Adrenal gland (tissue), 12 donors: Measurements from ENCODE around the gene SMAD4. TPM values are rescaled to one million over a fixed set of nuclear protein-coding genes. Genes with fewer than 3 reads are reported as not detected.

Experiments
- DNase-seq, 7 donors: peaks; one replicate each; pipeline ENCODE4 v3.0.0-alpha.2; 2019 to 2020
- H3K27ac ChIP-seq, 5 donors: fragments of 200-600 bp; sonication (generic) in 4 of 5; 1 replicate in 3 of 5; 2 replicates in 2 of 5; pipeline versions ENCODE4 v1.5.1 to v1.8.0; 2016 to 2020; ENCODE audit warnings: mild to moderate bottlenecking in 1 of 5
- H3K27me3 ChIP-seq: fragments of 200-600 bp; 2 replicates; pipeline ENCODE4 v1.8.0; 2021
- H3K36me3 ChIP-seq, 2 donors: fragments of 200-600 bp; replicated peaks in 1 of 2; 1 replicate in 1 of 2; 2 replicates in 1 of 2; pipeline versions ENCODE4 v1.5.1 to v1.8.0; 2018 to 2022
- H3K4me1 ChIP-seq, 2 donors: fragments of 200-600 bp; replicated peaks in 1 of 2; 1 replicate in 1 of 2; 2 replicates in 1 of 2; pipeline versions ENCODE4 v1.5.1 to v1.8.0; 2018 to 2021
- H3K4me3 ChIP-seq, 4 donors: fragments of 200-600 bp; sonication (generic) in 3 of 4; one replicate each; pipeline ENCODE4 v1.5.1; 2016 to 2018
- H3K9me3 ChIP-seq, 3 donors: fragments of 200-600 bp; sonication (generic) in 1 of 3; replicated peaks in 1 of 3; 1 replicate in 2 of 3; 2 replicates in 1 of 3; pipeline versions ENCODE4 v1.5.1 to v1.8.0; 2016 to 2021
- POLR2A ChIP-seq, 2 donors: fragments of 450-650 bp; IDR thresholded peaks; one replicate each; pipeline ENCODE4 v1.6.1; 2017; ENCODE audit warnings: antibody characterized with exemption in 2 of 2, mild to moderate bottlenecking in 2 of 2, moderate library complexity in 1 of 2
- WGBS, 4 donors: extraction: QIAGEN DNeasy Blood & Tissue Kit in 2 of 4; methylation state at CpG; one replicate each; pipeline versions ENCODE4 v1.1.5 to v1.1.7; 2013 to 2017; 5-methylcytosine and 5-hydroxymethylcytosine counted together
- intact Hi-C, 2 donors: fragments of 100-400 bp; cut with DNase I; formaldehyde crosslinking; loops; one replicate each; pipeline versions ENCODE4 v1.14.1 to v1.15.0; 2022 to 2023
- polyA plus RNA-seq, 3 donors: library from polyadenylated mRNA; stranded (reverse); fragments of 200-250 nt in 2 of 3; fragments of 350-450 nt in 1 of 3; fragmentation: Illumina TruSeq in 1 of 3; extraction: RNeasy Lipid Tissue Mini Kit (QIAGEN cat#74804) in 1 of 3; gene quantifications; one replicate each; pipeline ENCODE4 v1.2.3, GENCODE V29; 2013 to 2014
- total RNA-seq, 9 donors: library from RNA; depleted of rRNA in 4 of 9; stranded (reverse); fragments of >200 nt in 4 of 9; fragments of 120-200 nt in 1 of 9; fragmentation: NEBNext Ultra II Directional in 1 of 9; extraction: Animal tissue kit (Norgen Biotek cat#: 25700) in 1 of 9; gene quantifications; one replicate each; pipeline versions ENCODE4 v1.1.0 to v1.2.4, GENCODE V29; 2013 to 2023
- TF ChIP-seq, protein P1 (sequence below), 6 experiments: fragments of 450-650 bp in 4 of 6; fragments of 200-600 bp in 2 of 6; sonication (generic) in 1 of 6; IDR thresholded peaks; 1 replicate in 5 of 6; 2 replicates in 1 of 6; pipeline versions ENCODE4 v1.5.1 to v1.8.0; 2016 to 2021; ENCODE audit warnings: antibody characterized with exemption in 6 of 6, mild to moderate bottlenecking in 2 of 6, moderate library complexity in 1 of 6
- donor health status: healthy with polysubstance abuse.
- donor health status: Bipolar disorder and iron deficiency.
- donor health status: DM: yes; HTN: yes; CAD: no.
- donor health status: DM: no; HTN: no; CAD: no.
- donor health status: DM: no; HTN: no; CAD: no.
- donor health status: DM: yes; HTN: yes; CAD: no.

Gene SMAD4
- total and polyA plus RNA-seq, 12 donors, result 9.0 to 151 (median 90.1) TPM

DNA sequence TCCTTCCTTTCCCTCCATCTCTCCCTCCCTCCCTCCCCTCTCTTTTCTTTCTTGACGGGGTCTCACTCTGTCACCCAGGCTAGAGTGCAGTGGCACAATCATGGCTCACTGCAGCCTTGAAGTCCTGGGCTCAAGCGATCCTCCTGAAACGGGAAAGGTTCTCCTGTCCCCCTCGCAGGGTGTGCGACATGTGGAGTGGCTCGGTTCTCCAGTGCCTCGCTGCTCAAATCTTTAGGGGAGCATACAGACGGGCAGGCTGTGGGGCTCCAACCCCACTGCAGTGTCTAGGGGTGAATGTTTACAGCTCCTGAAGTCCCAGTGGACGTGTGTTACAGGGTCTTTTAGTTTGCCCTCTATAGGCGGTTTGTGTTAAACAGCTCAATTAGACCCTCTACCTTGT lies 93.5 kb downstream of the SMAD4 start:
- no peak for TF ChIP-seq POLR2A (IDR thresholded peaks at IDR 0.05)
- TF ChIP-seq, protein P1, sequence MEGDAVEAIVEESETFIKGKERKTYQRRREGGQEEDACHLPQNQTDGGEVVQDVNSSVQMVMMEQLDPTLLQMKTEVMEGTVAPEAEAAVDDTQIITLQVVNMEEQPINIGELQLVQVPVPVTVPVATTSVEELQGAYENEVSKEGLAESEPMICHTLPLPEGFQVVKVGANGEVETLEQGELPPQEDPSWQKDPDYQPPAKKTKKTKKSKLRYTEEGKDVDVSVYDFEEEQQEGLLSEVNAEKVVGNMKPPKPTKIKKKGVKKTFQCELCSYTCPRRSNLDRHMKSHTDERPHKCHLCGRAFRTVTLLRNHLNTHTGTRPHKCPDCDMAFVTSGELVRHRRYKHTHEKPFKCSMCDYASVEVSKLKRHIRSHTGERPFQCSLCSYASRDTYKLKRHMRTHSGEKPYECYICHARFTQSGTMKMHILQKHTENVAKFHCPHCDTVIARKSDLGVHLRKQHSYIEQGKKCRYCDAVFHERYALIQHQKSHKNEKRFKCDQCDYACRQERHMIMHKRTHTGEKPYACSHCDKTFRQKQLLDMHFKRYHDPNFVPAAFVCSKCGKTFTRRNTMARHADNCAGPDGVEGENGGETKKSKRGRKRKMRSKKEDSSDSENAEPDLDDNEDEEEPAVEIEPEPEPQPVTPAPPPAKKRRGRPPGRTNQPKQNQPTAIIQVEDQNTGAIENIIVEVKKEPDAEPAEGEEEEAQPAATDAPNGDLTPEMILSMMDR (IDR thresholded peaks at IDR 0.05), result no peak

DNA sequence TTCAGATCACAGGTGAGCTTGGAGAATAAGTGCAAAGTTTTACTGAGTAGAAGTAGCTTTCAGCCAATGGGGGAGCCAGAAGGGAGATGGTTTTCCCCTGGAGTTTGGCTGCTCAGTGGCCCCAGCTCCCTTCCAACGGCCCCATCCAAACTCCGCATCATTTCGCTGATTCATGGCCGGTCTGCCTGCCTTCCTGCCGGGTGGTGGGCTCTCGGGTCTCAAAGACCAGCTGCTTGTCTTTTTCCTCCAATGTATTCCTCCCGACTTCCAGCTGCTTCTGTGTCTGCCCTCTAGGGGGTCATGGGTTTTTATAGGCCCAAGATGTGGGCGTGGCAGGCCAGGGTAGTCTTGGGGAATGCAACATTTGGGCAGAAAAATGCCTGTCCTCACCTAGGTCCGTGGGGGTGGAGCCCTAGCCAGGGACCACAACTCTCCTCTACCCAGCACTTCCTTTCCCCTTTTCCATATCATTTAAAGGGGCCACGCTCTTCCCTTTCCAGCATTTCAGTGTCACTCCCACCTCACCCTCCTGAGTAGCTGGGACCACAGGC lies 94.0 kb downstream of the SMAD4 start:
- WGBS, 4 donors, result 77 to 87% (median 83%) methylated on average over 10 of the region's 10 CpGs
- Histone ChIP-seq H3K9me3 (no peaks in the 10 kb centered on the region), H3K36me3 (no peaks in the 10 kb centered on the region), H3K4me1 (no peaks in the 10 kb centered on the region), H3K27ac (no peak overlapping the region), H3K4me3 (no peak overlapping the region), H3K27me3 (no peaks in the 10 kb centered on the region)
- intact Hi-C loops, result no loop called here
- no peak for DNase-seq
- TF ChIP-seq POLR2A (IDR thresholded peaks at IDR 0.05), result no peak
- TF ChIP-seq, protein P1 (IDR thresholded peaks at IDR 0.05), result no peak

More for the DNA sequence above, 93.5 kb downstream of the SMAD4 start:
- Histone ChIP-seq H3K4me1 (no peaks in the 10 kb centered on the region), H3K4me3 (no peak overlapping the region), H3K27ac (no peak overlapping the region), H3K9me3 (no peaks in the 10 kb centered on the region), H3K36me3 (no peaks in the 10 kb centered on the region), H3K27me3 (no peaks in the 10 kb centered on the region)
- 85 to 90% (median 88%) methylated on average over 10 of the region's 10 CpGs for WGBS, 4 donors
- DNase-seq, result no peak
- intact Hi-C loops, result no loop called here

DNA sequence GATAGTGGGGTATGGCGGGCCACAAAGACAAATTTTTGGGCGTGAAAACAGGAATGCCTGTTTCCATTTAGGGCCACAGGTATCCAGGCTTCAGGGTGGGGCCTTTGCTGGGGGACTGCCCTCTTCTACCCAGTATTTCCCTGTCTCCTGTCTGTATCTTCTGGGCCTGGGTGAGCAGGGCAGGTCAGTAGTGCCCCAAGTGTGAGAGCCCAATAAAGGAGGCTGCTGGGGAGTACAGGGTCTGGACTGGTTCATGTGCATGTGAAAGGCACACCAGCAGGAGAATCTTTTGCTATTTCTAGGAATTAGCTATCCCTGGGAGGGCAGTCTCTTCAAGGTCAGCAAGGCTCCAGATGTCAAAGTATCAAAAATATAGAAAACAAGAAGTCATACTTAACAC lies 96.0 kb downstream of the SMAD4 start:
- intact Hi-C loops, result no loop called here
- Histone ChIP-seq H3K4me3 (no peak overlapping the region), H3K36me3 (no peaks in the 10 kb centered on the region), H3K4me1 (no peaks in the 10 kb centered on the region), H3K27ac (no peak overlapping the region), H3K9me3 (no peaks in the 10 kb centered on the region), H3K27me3 (no peaks in the 10 kb centered on the region)
- DNase-seq, result no peak
- 91 to 97% (median 92%) methylated on average over 2 of the region's 2 CpGs for WGBS, 4 donors
- no peak for TF ChIP-seq POLR2A (IDR thresholded peaks at IDR 0.05)
- TF ChIP-seq, protein P1 (IDR thresholded peaks at IDR 0.05), result no peak

- H3K4me1 ChIP-seq, result no peaks in the 10 kb centered on the region
- TF ChIP-seq, protein P1 (IDR thresholded peaks at IDR 0.05), result no peak
- TF ChIP-seq POLR2A (IDR thresholded peaks at IDR 0.05), result no peak
- WGBS, 4 donors, result 76 to 85% (median 81%) methylated on average over 3 of the region's 3 CpGs
- H3K4me3 ChIP-seq, result no peak overlapping the region
- H3K27ac ChIP-seq, result no peak overlapping the region
- intact Hi-C loops, result no loop called here
- H3K9me3 ChIP-seq, result no peaks in the 10 kb centered on the region
- DNase-seq, result no peak
- no peaks in the 10 kb centered on the region for H3K27me3 ChIP-seq
- no peaks in the 10 kb centered on the region for H3K36me3 ChIP-seq
Observed at GRCh38 chr18:51127664-51128063, 97.7 kb downstream of the SMAD4 start.
